Hepatocyte (in vitro differentiated cells): Measurements from ENCODE around the gene MAPK1. TPM values are rescaled to one million over a fixed set of nuclear protein-coding genes. Genes with fewer than 3 reads are reported as not detected.
"Not testable (repeated sequence)": the region's sequence is repeated elsewhere in the genome, so short reads cannot be mapped to it uniquely, and the experiment has no call there.

Experiments
- DNase-seq: peaks from one replicate; pipeline ENCODE4 v3.0.0-alpha.2; 2016; ENCODE audit warnings: low spot score
- H2AFZ ChIP-seq: fragments of 200-600 bp; sonication (generic); 2 replicates; pipeline ENCODE4 v1.6.0; 2016; ENCODE audit warnings: antibody characterized with exemption, mild to moderate bottlenecking
- H3K27ac ChIP-seq: fragments of 200-600 bp; sonication (generic); 2 replicates; pipeline ENCODE4 v1.5.1; 2016; ENCODE audit warnings: mild to moderate bottlenecking
- H3K27me3 ChIP-seq: fragments of 200-600 bp; sonication (generic); 2 replicates; pipeline ENCODE4 v1.6.1; 2016
- H3K36me3 ChIP-seq: fragments of 200-600 bp; sonication (generic); replicated peaks from 2 replicates; pipeline ENCODE4 v1.5.1; 2016; ENCODE audit warnings: low read depth; ENCODE audit not compliant: insufficient read depth
- H3K4me1 ChIP-seq: fragments of 200-600 bp; sonication (generic); 2 replicates; pipeline ENCODE4 v1.5.1; 2016; ENCODE audit warnings: mild to moderate bottlenecking, moderate library complexity; ENCODE audit not compliant: insufficient read depth
- H3K4me2 ChIP-seq: fragments of 200-600 bp; sonication (generic); 2 replicates; pipeline ENCODE4 v1.6.0; 2016
- H3K4me3 ChIP-seq: fragments of 200-600 bp; sonication (generic); 2 replicates; pipeline ENCODE4 v1.5.1; 2016; ENCODE audit warnings: mild to moderate bottlenecking
- H3K79me2 ChIP-seq: fragments of 200-600 bp; sonication (generic); 2 replicates; pipeline ENCODE4 v1.6.0; 2017; ENCODE audit warnings: mild to moderate bottlenecking
- H3K9me2 ChIP-seq: fragments of 200-600 bp; sonication (generic); replicated peaks from 2 replicates; pipeline ENCODE4 v1.6.0; 2017; ENCODE audit warnings: mild to moderate bottlenecking; ENCODE audit not compliant: insufficient read depth
- H3K9me3 ChIP-seq: fragments of 200-600 bp; sonication (generic); 2 replicates; pipeline ENCODE4 v1.5.1; 2016; ENCODE audit warnings: low read depth, mild to moderate bottlenecking
- H4K20me1 ChIP-seq: fragments of 200-600 bp; sonication (generic); 2 replicates; pipeline ENCODE4 v1.6.0; 2016; ENCODE audit warnings: mild to moderate bottlenecking; ENCODE audit not compliant: insufficient read depth, poor library complexity, severe bottlenecking
- EZH2 ChIP-seq: fragments of 200-600 bp; sonication (generic); IDR thresholded peaks from 2 replicates; pipeline ENCODE4 v1.6.1; 2016; ENCODE audit warnings: antibody characterized with exemption, mild to moderate bottlenecking, borderline replicate concordance
- EZH2phosphoT487 ChIP-seq: fragments of 200-600 bp; sonication (generic); IDR thresholded peaks from one replicate; pipeline ENCODE4 v1.6.1; 2018; ENCODE audit warnings: antibody characterized with exemption, mild to moderate bottlenecking, low read depth, moderate library complexity; ENCODE audit not compliant: unreplicated experiment, severe bottlenecking
- WGBS: methylation state at CpG from one replicate; pipeline ENCODE4 v1.1.6; 2016; ENCODE audit warnings: low lambda C conversion rate; ENCODE audit errors: missing lambda C conversion rate; 5-methylcytosine and 5-hydroxymethylcytosine counted together
- polyA plus RNA-seq: library from polyadenylated mRNA; unstranded; fragments of >200 nt; fragmentation: Nextera tagmentation; extraction: Ambion mirVana; gene quantifications from 2 replicates; pipeline ENCODE4 v1.2.1, GENCODE V29; 2016
- total RNA-seq: library from RNA; depleted of rRNA; stranded (reverse); fragments of >200 nt; gene quantifications from 2 replicates; pipeline ENCODE4 v1.2.3, GENCODE V29; 2014
- TF ChIP-seq, protein P1 (sequence below): fragments of 200-600 bp; sonication (generic); IDR thresholded peaks from 2 replicates; pipeline ENCODE4 v1.5.1; 2016; ENCODE audit warnings: antibody characterized with exemption, mild to moderate bottlenecking; ENCODE audit not compliant: poor library complexity

MAPK1 gene
- total and polyA plus RNA-seq, 2 experiments from 2014 or later: 52.2 to 74.5 TPM

DNA sequence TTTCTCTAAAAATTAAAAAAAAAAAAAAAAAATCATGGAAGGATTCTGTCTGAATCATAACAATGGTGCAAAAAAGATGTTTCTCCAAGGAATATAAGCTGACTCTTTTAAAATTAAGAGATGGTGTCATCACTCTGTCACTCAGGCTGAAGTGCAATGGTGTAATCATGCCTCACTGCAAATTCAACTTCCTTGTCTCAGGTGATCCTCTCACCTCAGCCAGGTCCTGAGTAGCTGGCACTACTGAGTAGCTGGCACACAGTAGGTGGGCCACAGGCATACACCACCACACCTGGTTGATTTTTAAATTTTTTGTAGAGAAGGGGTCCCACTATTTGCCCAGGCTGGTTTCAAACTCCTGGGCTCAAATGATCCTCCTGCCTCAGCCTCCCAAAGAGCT lies 77.1 kb downstream of the MAPK1 start:
- no peaks in the 10 kb centered on the region for H3K36me3 ChIP-seq
- TF ChIP-seq, protein P1, sequence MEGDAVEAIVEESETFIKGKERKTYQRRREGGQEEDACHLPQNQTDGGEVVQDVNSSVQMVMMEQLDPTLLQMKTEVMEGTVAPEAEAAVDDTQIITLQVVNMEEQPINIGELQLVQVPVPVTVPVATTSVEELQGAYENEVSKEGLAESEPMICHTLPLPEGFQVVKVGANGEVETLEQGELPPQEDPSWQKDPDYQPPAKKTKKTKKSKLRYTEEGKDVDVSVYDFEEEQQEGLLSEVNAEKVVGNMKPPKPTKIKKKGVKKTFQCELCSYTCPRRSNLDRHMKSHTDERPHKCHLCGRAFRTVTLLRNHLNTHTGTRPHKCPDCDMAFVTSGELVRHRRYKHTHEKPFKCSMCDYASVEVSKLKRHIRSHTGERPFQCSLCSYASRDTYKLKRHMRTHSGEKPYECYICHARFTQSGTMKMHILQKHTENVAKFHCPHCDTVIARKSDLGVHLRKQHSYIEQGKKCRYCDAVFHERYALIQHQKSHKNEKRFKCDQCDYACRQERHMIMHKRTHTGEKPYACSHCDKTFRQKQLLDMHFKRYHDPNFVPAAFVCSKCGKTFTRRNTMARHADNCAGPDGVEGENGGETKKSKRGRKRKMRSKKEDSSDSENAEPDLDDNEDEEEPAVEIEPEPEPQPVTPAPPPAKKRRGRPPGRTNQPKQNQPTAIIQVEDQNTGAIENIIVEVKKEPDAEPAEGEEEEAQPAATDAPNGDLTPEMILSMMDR: no peak
- TF ChIP-seq EZH2 (no peak), EZH2phosphoT487 (no peak)
- H3K4me2 ChIP-seq: no peak overlapping the region
- H3K9me3 ChIP-seq: no peaks in the 10 kb centered on the region
- H4K20me1 ChIP-seq: no peaks in the 10 kb centered on the region
- no peak overlapping the region for H3K4me3 ChIP-seq
- H3K9me2 ChIP-seq: no peaks in the 10 kb centered on the region
- H3K27me3 ChIP-seq: no peaks in the 10 kb centered on the region
- peaks cover 6% of the 10 kb centered on the region for H3K79me2 ChIP-seq
- no peak overlapping the region for H2AFZ ChIP-seq
- no peak for DNase-seq
- no peaks in the 10 kb centered on the region for H3K4me1 ChIP-seq
- no peak overlapping the region for H3K27ac ChIP-seq

DNA sequence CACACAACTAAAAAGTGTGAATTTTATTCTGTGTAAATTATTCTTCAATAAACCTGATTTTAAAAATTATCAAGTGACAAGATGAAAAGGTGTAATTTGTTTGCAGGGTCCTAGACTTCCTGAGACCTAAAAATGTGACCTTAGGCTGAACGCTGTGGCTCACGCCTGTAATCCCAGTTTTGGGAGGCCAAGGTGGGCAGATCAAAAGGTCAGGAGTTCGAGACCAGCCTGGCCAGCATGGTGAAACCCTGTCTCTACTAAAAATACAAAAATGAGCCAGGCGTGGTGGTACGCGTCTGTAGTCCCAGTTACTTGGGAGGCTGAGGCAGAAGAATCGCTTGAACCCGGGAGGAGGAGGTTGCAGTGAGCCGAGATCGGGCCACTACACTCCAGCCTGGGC lies 79.9 kb downstream of the MAPK1 start:
- not testable (repeated sequence) for H4K20me1 ChIP-seq, H3K4me1 ChIP-seq, H3K9me3 ChIP-seq, H3K36me3 ChIP-seq, H3K4me2 ChIP-seq, H2AFZ ChIP-seq, H3K4me3 ChIP-seq, DNase-seq, H3K27me3 ChIP-seq, H3K9me2 ChIP-seq, H3K27ac ChIP-seq
- 98% methylated on average over 10 of the region's 10 CpGs for WGBS
- peaks cover 14% of the 10 kb centered on the region for H3K79me2 ChIP-seq

DNA sequence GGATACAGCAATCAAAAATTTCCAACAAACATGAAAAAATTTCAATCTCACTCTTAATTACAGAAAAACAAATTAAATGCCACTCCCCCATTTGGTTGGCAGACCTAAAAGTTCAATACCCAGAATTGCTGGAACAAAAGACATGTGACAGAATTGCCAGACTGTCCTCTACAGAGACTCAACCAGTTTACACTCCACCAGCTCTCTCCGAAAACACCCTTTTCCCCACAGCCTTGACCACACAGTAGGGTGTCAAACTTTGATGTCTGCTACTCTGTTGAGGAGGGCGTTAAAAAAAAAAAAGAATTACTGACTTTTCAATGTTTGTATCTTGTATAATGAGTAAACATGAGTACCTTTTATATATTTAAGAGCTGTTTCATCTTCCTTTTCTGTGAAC lies 87.2 kb downstream of the MAPK1 start:
- DNase-seq: no peak
- TF ChIP-seq, protein P1: no peak
- no peak for TF ChIP-seq EZH2phosphoT487
- TF ChIP-seq EZH2: no peak
- 98% methylated on average over 2 of the region's 2 CpGs for WGBS
- Histone ChIP-seq H3K36me3 (no peaks in the 10 kb centered on the region), H3K4me2 (no peak overlapping the region), H3K27ac (no peak overlapping the region), H3K9me2 (no peaks in the 10 kb centered on the region), H3K79me2 (peaks cover 11% of the 10 kb centered on the region), H2AFZ (no peak overlapping the region), H3K4me1 (no peaks in the 10 kb centered on the region), H3K4me3 (no peak overlapping the region), H3K9me3 (no peaks in the 10 kb centered on the region), H4K20me1 (no peaks in the 10 kb centered on the region), H3K27me3 (no peaks in the 10 kb centered on the region)

DNA sequence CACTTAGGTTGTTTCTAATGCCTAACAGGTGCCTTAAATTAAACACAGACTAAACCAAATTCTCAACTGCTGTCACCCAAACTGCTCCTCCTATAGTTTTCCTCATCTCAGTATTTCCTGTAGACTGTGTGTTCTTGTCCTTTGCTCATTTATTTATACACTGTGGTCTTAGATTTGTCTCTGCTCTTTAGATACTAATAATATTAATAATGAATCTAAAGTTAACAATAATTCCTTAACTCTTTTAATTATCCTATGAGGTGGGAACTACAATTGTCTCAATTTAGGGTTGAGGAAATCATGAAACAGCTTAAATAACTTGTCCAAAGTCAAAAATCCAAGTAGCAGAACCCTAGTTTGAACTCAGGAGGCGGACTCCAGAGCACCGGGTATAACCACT lies 88.0 kb downstream of the MAPK1 start:
- Histone ChIP-seq H3K36me3 (no peaks in the 10 kb centered on the region), H3K27me3 (no peaks in the 10 kb centered on the region), H3K4me1 (no peaks in the 10 kb centered on the region), H4K20me1 (no peaks in the 10 kb centered on the region), H3K79me2 (peaks cover 11% of the 10 kb centered on the region), H3K4me3 (no peak overlapping the region), H3K9me2 (no peaks in the 10 kb centered on the region), H2AFZ (no peak overlapping the region), H3K4me2 (no peak overlapping the region), H3K9me3 (no peaks in the 10 kb centered on the region), H3K27ac (no peak overlapping the region)
- DNase-seq: no peak
- TF ChIP-seq EZH2phosphoT487 (no peak), EZH2 (no peak)
- WGBS: 96% methylated on average over 2 of the region's 2 CpGs
